ENCODE data around the gene C2CD4C.

DNA sequence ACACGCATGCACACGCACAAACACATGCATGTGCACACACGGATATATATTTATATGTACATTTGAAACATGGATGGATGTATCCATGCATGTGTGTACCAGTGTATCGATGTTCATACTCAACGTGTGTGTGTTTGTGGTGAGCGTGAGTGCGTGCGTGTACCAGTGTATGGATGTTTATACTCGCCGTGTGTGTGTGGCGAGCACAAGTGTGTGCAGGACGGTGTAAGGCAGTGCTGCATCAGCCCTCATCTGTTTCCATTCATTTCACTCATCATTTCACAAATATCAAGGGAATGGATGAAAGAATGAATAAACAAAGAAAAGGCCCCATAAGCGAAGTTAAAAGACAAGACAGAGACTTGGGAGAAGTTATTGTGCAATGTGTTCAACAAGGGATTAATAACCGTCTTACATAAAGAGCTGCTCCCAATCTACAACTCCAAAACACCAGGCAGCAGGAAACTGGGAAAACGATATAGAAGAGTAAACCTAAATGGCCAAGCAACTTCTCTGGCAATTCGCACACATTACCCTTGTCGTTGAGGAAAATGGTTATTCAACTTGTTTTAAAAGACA is 42.7 kb downstream of the C2CD4C start:
- TF ChIP-seq EZH2phosphoT487 (IDR thresholded peaks at IDR 0.05; ENCODE audit: unreplicated experiment) (no peak), POLR2AphosphoS5 (IDR thresholded peaks at IDR 0.05; ENCODE audit: low read depth) (no peak), EZH2 (IDR thresholded peaks at IDR 0.05; ENCODE audit: low read depth, unreplicated experiment) (no peak), NANOG (IDR thresholded peaks at IDR 0.05; ENCODE audit: borderline replicate concordance) (no peak), JUNB (IDR thresholded peaks at IDR 0.05; ENCODE audit: unreplicated experiment) (no peak), ZNF331 (CRISPR knock-in tag; IDR thresholded peaks at IDR 0.05; ENCODE audit: low read depth) (no peak), CREB1 (CRISPR knock-in tag; IDR thresholded peaks at IDR 0.05; ENCODE audit: low read depth) (no peak)
- TF ChIP-seq, protein P1, sequence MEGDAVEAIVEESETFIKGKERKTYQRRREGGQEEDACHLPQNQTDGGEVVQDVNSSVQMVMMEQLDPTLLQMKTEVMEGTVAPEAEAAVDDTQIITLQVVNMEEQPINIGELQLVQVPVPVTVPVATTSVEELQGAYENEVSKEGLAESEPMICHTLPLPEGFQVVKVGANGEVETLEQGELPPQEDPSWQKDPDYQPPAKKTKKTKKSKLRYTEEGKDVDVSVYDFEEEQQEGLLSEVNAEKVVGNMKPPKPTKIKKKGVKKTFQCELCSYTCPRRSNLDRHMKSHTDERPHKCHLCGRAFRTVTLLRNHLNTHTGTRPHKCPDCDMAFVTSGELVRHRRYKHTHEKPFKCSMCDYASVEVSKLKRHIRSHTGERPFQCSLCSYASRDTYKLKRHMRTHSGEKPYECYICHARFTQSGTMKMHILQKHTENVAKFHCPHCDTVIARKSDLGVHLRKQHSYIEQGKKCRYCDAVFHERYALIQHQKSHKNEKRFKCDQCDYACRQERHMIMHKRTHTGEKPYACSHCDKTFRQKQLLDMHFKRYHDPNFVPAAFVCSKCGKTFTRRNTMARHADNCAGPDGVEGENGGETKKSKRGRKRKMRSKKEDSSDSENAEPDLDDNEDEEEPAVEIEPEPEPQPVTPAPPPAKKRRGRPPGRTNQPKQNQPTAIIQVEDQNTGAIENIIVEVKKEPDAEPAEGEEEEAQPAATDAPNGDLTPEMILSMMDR (conservative IDR thresholded peaks at IDR 0.05; ENCODE audit: low read depth in 2 of 2) = no peak
- TF ChIP-seq, protein P2, sequence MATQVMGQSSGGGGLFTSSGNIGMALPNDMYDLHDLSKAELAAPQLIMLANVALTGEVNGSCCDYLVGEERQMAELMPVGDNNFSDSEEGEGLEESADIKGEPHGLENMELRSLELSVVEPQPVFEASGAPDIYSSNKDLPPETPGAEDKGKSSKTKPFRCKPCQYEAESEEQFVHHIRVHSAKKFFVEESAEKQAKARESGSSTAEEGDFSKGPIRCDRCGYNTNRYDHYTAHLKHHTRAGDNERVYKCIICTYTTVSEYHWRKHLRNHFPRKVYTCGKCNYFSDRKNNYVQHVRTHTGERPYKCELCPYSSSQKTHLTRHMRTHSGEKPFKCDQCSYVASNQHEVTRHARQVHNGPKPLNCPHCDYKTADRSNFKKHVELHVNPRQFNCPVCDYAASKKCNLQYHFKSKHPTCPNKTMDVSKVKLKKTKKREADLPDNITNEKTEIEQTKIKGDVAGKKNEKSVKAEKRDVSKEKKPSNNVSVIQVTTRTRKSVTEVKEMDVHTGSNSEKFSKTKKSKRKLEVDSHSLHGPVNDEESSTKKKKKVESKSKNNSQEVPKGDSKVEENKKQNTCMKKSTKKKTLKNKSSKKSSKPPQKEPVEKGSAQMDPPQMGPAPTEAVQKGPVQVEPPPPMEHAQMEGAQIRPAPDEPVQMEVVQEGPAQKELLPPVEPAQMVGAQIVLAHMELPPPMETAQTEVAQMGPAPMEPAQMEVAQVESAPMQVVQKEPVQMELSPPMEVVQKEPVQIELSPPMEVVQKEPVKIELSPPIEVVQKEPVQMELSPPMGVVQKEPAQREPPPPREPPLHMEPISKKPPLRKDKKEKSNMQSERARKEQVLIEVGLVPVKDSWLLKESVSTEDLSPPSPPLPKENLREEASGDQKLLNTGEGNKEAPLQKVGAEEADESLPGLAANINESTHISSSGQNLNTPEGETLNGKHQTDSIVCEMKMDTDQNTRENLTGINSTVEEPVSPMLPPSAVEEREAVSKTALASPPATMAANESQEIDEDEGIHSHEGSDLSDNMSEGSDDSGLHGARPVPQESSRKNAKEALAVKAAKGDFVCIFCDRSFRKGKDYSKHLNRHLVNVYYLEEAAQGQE (IDR thresholded peaks at IDR 0.05; ENCODE audit: unreplicated experiment) = no peak
- TF ChIP-seq, protein P3, sequence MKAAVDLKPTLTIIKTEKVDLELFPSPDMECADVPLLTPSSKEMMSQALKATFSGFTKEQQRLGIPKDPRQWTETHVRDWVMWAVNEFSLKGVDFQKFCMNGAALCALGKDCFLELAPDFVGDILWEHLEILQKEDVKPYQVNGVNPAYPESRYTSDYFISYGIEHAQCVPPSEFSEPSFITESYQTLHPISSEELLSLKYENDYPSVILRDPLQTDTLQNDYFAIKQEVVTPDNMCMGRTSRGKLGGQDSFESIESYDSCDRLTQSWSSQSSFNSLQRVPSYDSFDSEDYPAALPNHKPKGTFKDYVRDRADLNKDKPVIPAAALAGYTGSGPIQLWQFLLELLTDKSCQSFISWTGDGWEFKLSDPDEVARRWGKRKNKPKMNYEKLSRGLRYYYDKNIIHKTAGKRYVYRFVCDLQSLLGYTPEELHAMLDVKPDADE (IDR thresholded peaks at IDR 0.05) = no peak
